Liver (tissue), 9 donors: Measurements from ENCODE around the gene HOXB5. TPM values are rescaled to one million over a fixed set of nuclear protein-coding genes. Genes with fewer than 3 reads are reported as not detected.

Experiments used
- DNase-seq: peaks from one replicate; pipeline ENCODE4 v3.0.0-alpha.2; 2017; ENCODE audit warnings: low spot score
- H3K27ac ChIP-seq, 2 donors: one replicate each; pipeline ENCODE4 v1.7.0; 2013; ENCODE audit warnings: inconsistent platforms in 2 of 2, low read length in 2 of 2, control low read depth in 1 of 2, low read depth in 1 of 2, mild to moderate bottlenecking in 1 of 2
- H3K27me3 ChIP-seq, 4 donors: one replicate each; pipeline versions ENCODE4 v1.6.1 to v1.7.0; 2013; ENCODE audit warnings: low read length in 3 of 4, inconsistent platforms in 1 of 4, mild to moderate bottlenecking in 1 of 4, moderate library complexity in 1 of 4; ENCODE audit not compliant: control insufficient read depth in 4 of 4, insufficient read depth in 4 of 4
- H3K36me3 ChIP-seq, 4 donors: one replicate each; pipeline versions ENCODE4 v1.6.1 to v1.7.0; 2013; ENCODE audit warnings: low read length in 3 of 4, mild to moderate bottlenecking in 3 of 4, low read depth in 1 of 4, moderate library complexity in 1 of 4; ENCODE audit not compliant: control insufficient read depth in 4 of 4, insufficient read depth in 3 of 4
- H3K4me1 ChIP-seq, 4 donors: one replicate each; pipeline versions ENCODE4 v1.6.1 to v1.7.0; 2013; ENCODE audit warnings: low read length in 3 of 4, mild to moderate bottlenecking in 3 of 4, moderate library complexity in 1 of 4; ENCODE audit not compliant: control insufficient read depth in 4 of 4, insufficient read depth in 4 of 4
- H3K4me3 ChIP-seq, 3 donors: one replicate each; pipeline versions ENCODE4 v1.6.1 to v1.7.0; 2013; ENCODE audit warnings: low read length in 3 of 3, control low read depth in 1 of 3, low read depth in 1 of 3, mild to moderate bottlenecking in 1 of 3
- H3K9ac ChIP-seq, 2 donors: one replicate each; pipeline ENCODE4 v1.7.0; 2013; ENCODE audit warnings: low read length in 2 of 2, mild to moderate bottlenecking in 2 of 2, moderate library complexity in 2 of 2, control low read depth in 1 of 2, low read depth in 1 of 2
- H3K9me3 ChIP-seq, 4 donors: one replicate each; pipeline versions ENCODE4 v1.6.1 to v1.7.0; 2013; ENCODE audit warnings: low read length in 3 of 4; ENCODE audit not compliant: control insufficient read depth in 4 of 4
- EGR1 ChIP-seq, 2 donors: IDR thresholded peaks; 2 replicates each; pipeline ENCODE4 v1.6.1; 2016 to 2018; ENCODE audit warnings: antibody characterized with exemption in 2 of 2, low read depth in 2 of 2
- FOXA1 ChIP-seq: IDR thresholded peaks from 2 replicates; pipeline ENCODE4 v1.6.1; 2016; ENCODE audit warnings: antibody characterized with exemption
- FOXA2 ChIP-seq: IDR thresholded peaks from 2 replicates; pipeline ENCODE4 v1.6.1; 2016; ENCODE audit warnings: antibody characterized with exemption
- GABPA ChIP-seq, 2 donors: IDR thresholded peaks in 1 of 2; conservative IDR thresholded peaks in 1 of 2; 2 replicates each; pipeline ENCODE4 v1.6.1; 2016; ENCODE audit warnings: antibody characterized with exemption in 2 of 2, mild to moderate bottlenecking in 1 of 2, moderate library complexity in 1 of 2
- HNF4A ChIP-seq, 2 donors: conservative IDR thresholded peaks; 2 replicates each; pipeline ENCODE4 v1.6.1; 2016; ENCODE audit warnings: antibody characterized with exemption in 2 of 2, mild to moderate bottlenecking in 2 of 2
- HNF4G ChIP-seq: IDR thresholded peaks from 2 replicates; pipeline ENCODE4 v1.6.1; 2016; ENCODE audit warnings: antibody characterized with exemption
- JUND ChIP-seq, 2 donors: IDR thresholded peaks; 2 replicates each; pipeline ENCODE4 v1.6.1; 2016; ENCODE audit warnings: antibody characterized with exemption in 2 of 2
- RAD21 ChIP-seq, 2 donors: IDR thresholded peaks; 2 replicates each; pipeline ENCODE4 v1.6.1; 2016; ENCODE audit warnings: antibody characterized with exemption in 2 of 2, mild to moderate bottlenecking in 2 of 2
- SP1 ChIP-seq: IDR thresholded peaks from 2 replicates; pipeline ENCODE4 v1.6.1; 2018; ENCODE audit warnings: antibody characterized with exemption, mild to moderate bottlenecking
- TAF1 ChIP-seq: conservative IDR thresholded peaks from 2 replicates; pipeline ENCODE4 v1.6.1; 2016; ENCODE audit warnings: antibody characterized with exemption, mild to moderate bottlenecking
- WGBS: extraction: QIAGEN DNeasy Blood & Tissue Kit; methylation state at CpG from one replicate; pipeline ENCODE4 v1.1.7; 2013; 5-methylcytosine and 5-hydroxymethylcytosine counted together
- polyA plus RNA-seq, 2 donors: library from polyadenylated mRNA; stranded (reverse) in 1 of 2; unstranded in 1 of 2; fragments of 200-250 nt in 1 of 2; fragments of >200 nt in 1 of 2; fragmentation: Nextera tagmentation in 1 of 2; extraction: Ambion mirVana in 1 of 2; gene quantifications; one replicate each; pipeline versions ENCODE4 v1.2.1 to v1.2.3, GENCODE V29; 2013 to 2015
- total RNA-seq, 2 donors: library from RNA; depleted of rRNA; stranded (reverse); fragments of >200 nt; gene quantifications; one replicate each; pipeline ENCODE4 v1.2.3, GENCODE V29; 2014
- TF ChIP-seq, protein P1 (sequence below): IDR thresholded peaks from 2 replicates; pipeline ENCODE4 v1.6.1; 2016; ENCODE audit warnings: antibody characterized with exemption
- TF ChIP-seq, protein P2 (sequence below): fragments of 150-350 bp; IDR thresholded peaks from 2 replicates; pipeline ENCODE4 v1.5.1; 2017; ENCODE audit warnings: improper control_type of control experiment, low read depth, low read length; ENCODE audit not compliant: missing input control
- TF ChIP-seq, protein P3 (sequence below): IDR thresholded peaks from 2 replicates; pipeline ENCODE4 v1.6.1; 2016; ENCODE audit warnings: antibody characterized with exemption
- TF ChIP-seq, protein P4 (sequence below): IDR thresholded peaks from 2 replicates; pipeline ENCODE4 v1.6.1; 2016; ENCODE audit warnings: antibody characterized with exemption, mild to moderate bottlenecking
- TF ChIP-seq, protein P5 (sequence below): IDR thresholded peaks from 2 replicates; pipeline ENCODE4 v1.6.1; 2016; ENCODE audit warnings: antibody characterized with exemption
- donor health status: healthy.
- donor health status: healthy.
- donor health status: healthy.
- donor health status: healthy.
- donor health status: healthy.

HOXB5 gene
- total and polyA plus RNA-seq, 4 donors = 0.08 to 0.38 (median 0.36) TPM; not detected in 1

DNA sequence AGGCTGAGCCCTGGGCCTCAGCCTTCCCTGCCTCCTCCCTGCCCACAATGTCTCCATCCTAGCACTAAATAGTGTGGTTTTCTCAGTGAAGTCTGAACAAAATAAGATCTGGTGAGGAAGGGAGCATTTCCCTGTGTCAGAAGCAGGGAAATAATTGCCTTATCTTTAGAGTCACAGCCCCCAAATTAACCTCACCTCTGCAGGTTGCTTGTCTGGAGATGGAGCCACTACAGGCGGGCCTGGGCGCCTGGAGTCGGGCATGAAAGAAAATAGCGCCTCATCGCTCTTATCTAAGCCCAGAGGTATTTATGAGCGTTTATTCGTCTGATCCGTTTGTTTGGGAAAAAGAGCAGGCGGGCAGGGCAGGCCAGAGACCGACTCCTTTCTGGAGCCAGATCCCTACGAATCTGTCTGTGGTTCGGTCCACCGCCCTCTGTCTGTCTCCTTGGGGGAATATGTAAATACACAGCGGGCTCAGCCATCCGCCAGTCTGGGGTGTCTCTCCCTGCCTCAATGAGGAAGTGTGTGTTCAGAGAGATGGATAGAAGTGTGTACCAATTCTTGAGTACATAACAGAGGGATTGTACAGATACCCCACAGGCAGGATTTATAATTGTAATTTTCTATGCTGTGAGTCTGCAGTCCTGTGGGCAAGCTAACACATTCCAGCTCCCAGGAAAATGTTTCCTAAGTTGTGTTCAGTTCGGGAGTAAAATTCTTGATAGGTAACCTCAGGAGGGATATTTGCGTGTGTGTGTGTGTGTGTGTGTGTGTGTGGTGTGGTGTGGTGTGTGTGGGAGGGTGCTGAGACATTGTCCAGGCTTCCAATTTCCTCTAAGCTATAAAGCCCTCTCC, 6.9 kb upstream of the HOXB5 start:
- peaks cover 0 to 46% (median 13%) of the 10 kb centered on the region in 4 donors for H3K27me3 ChIP-seq
- H3K36me3 ChIP-seq = no peaks in the 10 kb centered on the region
- peaks cover 0 to 22% (median 4%) of the 10 kb centered on the region in 4 donors for H3K4me1 ChIP-seq
- TF ChIP-seq JUND (IDR thresholded peaks at IDR 0.05) (no peak), HNF4A (conservative IDR thresholded peaks at IDR 0.05) (no peak), FOXA1 (no peak), RAD21 (IDR thresholded peaks at IDR 0.05) (no peak), GABPA (IDR thresholded peaks at IDR 0.05 in 1 of 2, conservative IDR thresholded peaks at IDR 0.05 in 1 of 2) (no peak), HNF4G (no peak), EGR1 (IDR thresholded peaks at IDR 0.05; ENCODE audit: low read depth in 2 of 2) (no peak), TAF1 (no peak), FOXA2 (no peak), SP1 (no peak)
- TF ChIP-seq, protein P1, sequence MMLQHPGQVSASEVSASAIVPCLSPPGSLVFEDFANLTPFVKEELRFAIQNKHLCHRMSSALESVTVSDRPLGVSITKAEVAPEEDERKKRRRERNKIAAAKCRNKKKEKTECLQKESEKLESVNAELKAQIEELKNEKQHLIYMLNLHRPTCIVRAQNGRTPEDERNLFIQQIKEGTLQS = no peak
- TF ChIP-seq, protein P2, sequence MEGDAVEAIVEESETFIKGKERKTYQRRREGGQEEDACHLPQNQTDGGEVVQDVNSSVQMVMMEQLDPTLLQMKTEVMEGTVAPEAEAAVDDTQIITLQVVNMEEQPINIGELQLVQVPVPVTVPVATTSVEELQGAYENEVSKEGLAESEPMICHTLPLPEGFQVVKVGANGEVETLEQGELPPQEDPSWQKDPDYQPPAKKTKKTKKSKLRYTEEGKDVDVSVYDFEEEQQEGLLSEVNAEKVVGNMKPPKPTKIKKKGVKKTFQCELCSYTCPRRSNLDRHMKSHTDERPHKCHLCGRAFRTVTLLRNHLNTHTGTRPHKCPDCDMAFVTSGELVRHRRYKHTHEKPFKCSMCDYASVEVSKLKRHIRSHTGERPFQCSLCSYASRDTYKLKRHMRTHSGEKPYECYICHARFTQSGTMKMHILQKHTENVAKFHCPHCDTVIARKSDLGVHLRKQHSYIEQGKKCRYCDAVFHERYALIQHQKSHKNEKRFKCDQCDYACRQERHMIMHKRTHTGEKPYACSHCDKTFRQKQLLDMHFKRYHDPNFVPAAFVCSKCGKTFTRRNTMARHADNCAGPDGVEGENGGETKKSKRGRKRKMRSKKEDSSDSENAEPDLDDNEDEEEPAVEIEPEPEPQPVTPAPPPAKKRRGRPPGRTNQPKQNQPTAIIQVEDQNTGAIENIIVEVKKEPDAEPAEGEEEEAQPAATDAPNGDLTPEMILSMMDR = no peak
- TF ChIP-seq, protein P3, sequence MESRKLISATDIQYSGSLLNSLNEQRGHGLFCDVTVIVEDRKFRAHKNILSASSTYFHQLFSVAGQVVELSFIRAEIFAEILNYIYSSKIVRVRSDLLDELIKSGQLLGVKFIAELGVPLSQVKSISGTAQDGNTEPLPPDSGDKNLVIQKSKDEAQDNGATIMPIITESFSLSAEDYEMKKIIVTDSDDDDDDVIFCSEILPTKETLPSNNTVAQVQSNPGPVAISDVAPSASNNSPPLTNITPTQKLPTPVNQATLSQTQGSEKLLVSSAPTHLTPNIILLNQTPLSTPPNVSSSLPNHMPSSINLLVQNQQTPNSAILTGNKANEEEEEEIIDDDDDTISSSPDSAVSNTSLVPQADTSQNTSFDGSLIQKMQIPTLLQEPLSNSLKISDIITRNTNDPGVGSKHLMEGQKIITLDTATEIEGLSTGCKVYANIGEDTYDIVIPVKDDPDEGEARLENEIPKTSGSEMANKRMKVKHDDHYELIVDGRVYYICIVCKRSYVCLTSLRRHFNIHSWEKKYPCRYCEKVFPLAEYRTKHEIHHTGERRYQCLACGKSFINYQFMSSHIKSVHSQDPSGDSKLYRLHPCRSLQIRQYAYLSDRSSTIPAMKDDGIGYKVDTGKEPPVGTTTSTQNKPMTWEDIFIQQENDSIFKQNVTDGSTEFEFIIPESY = no peak
- TF ChIP-seq, protein P4, sequence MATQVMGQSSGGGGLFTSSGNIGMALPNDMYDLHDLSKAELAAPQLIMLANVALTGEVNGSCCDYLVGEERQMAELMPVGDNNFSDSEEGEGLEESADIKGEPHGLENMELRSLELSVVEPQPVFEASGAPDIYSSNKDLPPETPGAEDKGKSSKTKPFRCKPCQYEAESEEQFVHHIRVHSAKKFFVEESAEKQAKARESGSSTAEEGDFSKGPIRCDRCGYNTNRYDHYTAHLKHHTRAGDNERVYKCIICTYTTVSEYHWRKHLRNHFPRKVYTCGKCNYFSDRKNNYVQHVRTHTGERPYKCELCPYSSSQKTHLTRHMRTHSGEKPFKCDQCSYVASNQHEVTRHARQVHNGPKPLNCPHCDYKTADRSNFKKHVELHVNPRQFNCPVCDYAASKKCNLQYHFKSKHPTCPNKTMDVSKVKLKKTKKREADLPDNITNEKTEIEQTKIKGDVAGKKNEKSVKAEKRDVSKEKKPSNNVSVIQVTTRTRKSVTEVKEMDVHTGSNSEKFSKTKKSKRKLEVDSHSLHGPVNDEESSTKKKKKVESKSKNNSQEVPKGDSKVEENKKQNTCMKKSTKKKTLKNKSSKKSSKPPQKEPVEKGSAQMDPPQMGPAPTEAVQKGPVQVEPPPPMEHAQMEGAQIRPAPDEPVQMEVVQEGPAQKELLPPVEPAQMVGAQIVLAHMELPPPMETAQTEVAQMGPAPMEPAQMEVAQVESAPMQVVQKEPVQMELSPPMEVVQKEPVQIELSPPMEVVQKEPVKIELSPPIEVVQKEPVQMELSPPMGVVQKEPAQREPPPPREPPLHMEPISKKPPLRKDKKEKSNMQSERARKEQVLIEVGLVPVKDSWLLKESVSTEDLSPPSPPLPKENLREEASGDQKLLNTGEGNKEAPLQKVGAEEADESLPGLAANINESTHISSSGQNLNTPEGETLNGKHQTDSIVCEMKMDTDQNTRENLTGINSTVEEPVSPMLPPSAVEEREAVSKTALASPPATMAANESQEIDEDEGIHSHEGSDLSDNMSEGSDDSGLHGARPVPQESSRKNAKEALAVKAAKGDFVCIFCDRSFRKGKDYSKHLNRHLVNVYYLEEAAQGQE = no peak
- TF ChIP-seq, protein P5, sequence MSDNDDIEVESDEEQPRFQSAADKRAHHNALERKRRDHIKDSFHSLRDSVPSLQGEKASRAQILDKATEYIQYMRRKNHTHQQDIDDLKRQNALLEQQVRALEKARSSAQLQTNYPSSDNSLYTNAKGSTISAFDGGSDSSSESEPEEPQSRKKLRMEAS = no peak
- H3K9ac ChIP-seq = no peak overlapping the region
- H3K27ac ChIP-seq = no peak overlapping the region
- DNase-seq = no peak
- 40% methylated on average over 17 of the region's 17 CpGs for WGBS
- no peaks in the 10 kb centered on the region for H3K9me3 ChIP-seq
- no peak overlapping the region for H3K4me3 ChIP-seq
